Daoy (cell line): ENCODE results near the gene PLEKHA3. TPM values are rescaled to one million over a fixed set of nuclear protein-coding genes. Genes with fewer than 3 reads are reported as not detected.
"Not testable (repeated sequence)": the region's sequence is repeated elsewhere in the genome, so short reads cannot be mapped to it uniquely, and the experiment has no call there.

ENCODE experiments used
- DNase-seq: peaks from one replicate; pipeline ENCODE4 v3.0.0-alpha.2; 2015; ENCODE audit warnings: low read depth
- total RNA-seq: library from RNA; depleted of rRNA; stranded (reverse); fragments of >200 nt; shearing (Covaris generic); gene quantifications from 2 replicates; pipeline ENCODE4 v1.2.3, GENCODE V29; 2014; rRNA removed

The PLEKHA3 gene
- total RNA-seq, 1 experiment from 2014 or later = 11.7 TPM

- peak; percentile 12 for DNase-seq
These were observed 43.4 kb downstream of the PLEKHA3 start for GRCh38 chr2:178523596-178524134.

DNA sequence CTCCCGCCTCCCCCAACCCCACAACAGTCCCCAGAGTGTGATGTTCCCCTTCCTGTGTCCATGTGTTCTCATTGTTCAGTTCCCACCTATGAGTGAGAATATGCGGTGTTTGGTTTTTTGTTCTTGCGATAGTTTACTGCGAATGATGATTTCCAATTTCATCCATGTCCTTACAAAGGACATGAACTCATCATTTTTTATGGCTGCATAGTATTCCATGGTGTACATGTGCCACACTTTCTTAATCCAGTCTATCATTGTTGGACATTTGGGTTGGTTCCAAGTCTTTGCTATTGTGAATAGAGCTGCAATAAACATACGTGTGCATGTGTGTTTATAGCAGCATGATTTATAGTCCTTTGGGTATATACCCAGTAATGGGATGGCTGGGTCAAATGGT, 44.8 kb downstream of the PLEKHA3 start:
- not testable (repeated sequence) for DNase-seq

GRCh38 chr2:178525460-178525859, 45.2 kb downstream of the PLEKHA3 start:
- not testable (repeated sequence) for DNase-seq

DNA sequence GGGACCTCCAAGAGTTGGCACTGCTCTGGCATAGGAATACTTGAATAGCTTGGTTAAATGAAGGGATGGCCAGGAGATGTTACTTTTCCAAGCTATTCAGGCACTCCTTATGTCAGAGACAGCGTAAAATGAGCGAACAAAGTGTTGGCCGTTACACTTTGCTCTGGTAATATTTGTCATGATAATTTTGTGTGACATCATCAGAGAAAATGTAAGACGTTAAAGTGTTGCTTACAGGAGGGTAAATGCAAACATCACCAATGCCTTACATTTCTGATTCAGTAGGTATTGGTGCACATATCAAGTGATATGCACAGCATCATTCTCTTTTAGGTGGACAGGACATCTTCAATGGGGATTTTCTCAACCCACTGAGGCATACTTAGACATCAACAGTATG, 46.0 kb downstream of the PLEKHA3 start:
- DNase-seq = no peak

- no peak for DNase-seq
These were observed 47.3 kb downstream of the PLEKHA3 start for GRCh38 chr2:178527592-178527991.

- DNase-seq = no peak
These were observed 48.4 kb downstream of the PLEKHA3 start for GRCh38 chr2:178528647-178529046.

- no peak for DNase-seq
These were observed 48.9 kb downstream of the PLEKHA3 start for GRCh38 chr2:178529194-178529593.

DNA sequence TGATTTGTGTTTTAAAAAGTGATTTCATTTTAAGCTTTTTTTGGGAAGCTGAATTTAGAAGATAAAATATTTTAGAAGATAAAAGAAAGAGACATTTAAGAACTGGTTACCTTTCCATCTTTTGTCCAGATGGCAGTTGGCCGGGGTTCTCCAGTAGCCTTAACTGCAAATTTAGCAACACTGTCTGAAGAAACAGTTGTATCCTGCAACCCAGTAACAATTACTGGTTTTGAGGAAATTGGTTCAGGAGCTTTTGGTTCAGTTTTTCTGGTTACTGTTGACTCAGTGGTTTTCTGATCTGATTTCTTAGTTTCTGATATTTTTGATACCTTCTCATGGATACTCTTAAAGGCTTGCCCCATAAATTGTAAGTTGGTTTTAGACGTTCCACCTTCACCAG, 49.9 kb downstream of the PLEKHA3 start:
- DNase-seq = no peak

GRCh38 chr2:178530625-178531142, 50.4 kb downstream of the PLEKHA3 start:
- DNase-seq = no peak

DNA sequence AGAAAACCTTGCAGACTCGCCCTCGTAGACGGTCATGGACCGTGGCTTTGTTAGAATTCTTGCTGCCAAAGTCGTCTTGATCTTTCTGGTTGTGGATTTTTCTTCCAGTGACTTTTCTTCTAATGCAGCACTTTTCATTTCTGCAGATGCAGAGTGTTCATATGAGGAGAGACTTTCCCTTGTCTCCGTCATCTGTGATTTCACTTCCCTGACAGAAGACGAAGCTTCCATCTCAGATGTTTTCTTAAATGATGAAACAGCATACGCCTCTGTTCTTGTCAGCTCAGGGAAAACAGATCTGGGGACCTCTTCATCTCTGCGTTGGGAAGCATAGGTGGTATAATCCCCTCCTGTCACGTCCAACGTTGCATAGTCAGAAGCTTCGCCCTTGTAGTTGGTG, 50.9 kb downstream of the PLEKHA3 start:
- DNase-seq = no peak

DNA sequence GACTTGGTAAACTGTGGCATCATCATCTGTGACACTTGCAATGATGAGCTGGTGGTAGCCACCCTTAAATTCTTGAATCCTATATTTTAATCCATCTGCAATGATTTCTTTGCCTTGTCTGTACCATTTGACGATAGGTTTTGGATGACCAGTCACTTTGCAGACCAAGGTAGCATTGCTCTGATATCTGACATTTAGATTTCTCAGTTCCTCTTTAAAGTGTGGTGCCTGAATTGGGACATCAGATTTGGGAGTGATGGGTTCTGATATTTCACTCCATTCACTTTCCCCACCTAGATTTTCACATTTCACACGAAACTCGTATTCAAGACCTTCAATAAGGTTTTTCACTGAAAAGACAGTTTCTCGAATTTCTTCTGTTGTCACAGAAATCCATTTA, 55.8 kb downstream of the PLEKHA3 start:
- DNase-seq = no peak

DNA sequence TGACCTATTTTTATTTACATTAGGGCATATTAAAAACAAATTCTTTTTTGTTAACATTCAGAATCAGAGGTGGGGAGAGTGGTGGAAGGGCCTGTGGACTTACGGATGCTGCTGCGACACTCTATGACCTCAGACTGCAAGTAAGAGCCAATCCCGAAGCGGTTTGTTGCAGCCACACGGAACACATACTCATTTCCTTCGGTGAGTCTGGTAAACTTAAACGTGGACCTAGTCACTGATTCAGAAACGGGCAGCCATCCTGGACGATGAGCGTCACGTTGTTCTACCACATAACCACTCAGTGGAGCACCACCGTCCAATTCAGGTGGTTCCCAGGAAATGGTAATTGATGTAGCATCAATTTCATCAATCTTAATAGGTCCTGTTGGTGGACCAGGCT, 61.9 kb downstream of the PLEKHA3 start:
- DNase-seq = no peak

GRCh38 chr2:178542569-178542968, 62.3 kb downstream of the PLEKHA3 start:
- no peak for DNase-seq

GRCh38 chr2:178550352-178550751, 70.1 kb downstream of the PLEKHA3 start:
- DNase-seq = no peak

DNA sequence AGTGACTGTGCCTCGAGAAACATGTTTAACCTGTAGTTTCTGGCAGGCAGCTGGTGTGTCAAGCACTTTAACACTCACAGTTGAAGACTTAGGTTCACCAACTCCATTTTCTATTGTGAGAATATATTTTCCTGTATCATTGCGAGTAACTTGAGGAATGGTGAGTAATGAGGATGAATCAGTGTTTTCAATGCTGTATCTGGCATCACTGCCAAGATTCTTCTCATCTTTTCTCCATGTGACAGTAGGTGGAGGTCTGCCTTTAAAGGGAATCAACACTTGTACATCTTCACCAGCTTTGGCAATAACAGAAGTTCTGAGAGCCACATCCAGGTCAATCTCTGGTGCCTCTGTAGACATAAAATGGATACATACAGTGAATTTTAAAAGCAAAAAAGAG, 72.8 kb downstream of the PLEKHA3 start:
- DNase-seq = peak; percentile 51

Other genes with a start within 250 kb of the PLEKHA3 start
- gene PRKRA, start 29.3 kb upstream of the PLEKHA3 start, total RNA-seq = 27.7 and 32.8 TPM in 2 replicates
- 2.1 TPM in 1 of 2 replicates, not detected in the other for gene PJVK, start 29.1 kb upstream of the PLEKHA3 start, total RNA-seq
- 29.0 and 43.0 TPM in 2 replicates for gene FKBP7, start 1.9 kb upstream of the PLEKHA3 start, total RNA-seq